Spleen (tissue), 11 donors: ENCODE measurements around the gene C5orf15. TPM values are rescaled to one million over a fixed set of nuclear protein-coding genes. Genes with fewer than 3 reads are reported as not detected.

Experiments
- DNase-seq: peaks from one replicate; pipeline ENCODE4 v3.0.0-alpha.2; 2020
- H3K27ac ChIP-seq, 8 donors: fragments of 200-600 bp; sonication (generic) in 7 of 8; 1 replicate in 4 of 8; 2 replicates in 4 of 8; pipeline versions ENCODE4 v1.5.0 to v1.8.0; 2016 to 2021; ENCODE audit warnings: inconsistent platforms in 4 of 8, mild to moderate bottlenecking in 4 of 8, moderate library complexity in 1 of 8
- H3K27me3 ChIP-seq, 7 donors: fragments of 200-600 bp; sonication (generic) in 6 of 7; replicated peaks in 1 of 7; 1 replicate in 4 of 7; 2 replicates in 3 of 7; pipeline versions ENCODE4 v1.5.0 to v1.8.0; 2016 to 2021; ENCODE audit warnings: inconsistent platforms in 3 of 7, mild to moderate bottlenecking in 1 of 7
- H3K36me3 ChIP-seq, 6 donors: fragments of 200-600 bp; sonication (generic) in 5 of 6; 1 replicate in 4 of 6; 2 replicates in 2 of 6; pipeline versions ENCODE4 v1.5.0 to v1.8.0; 2016 to 2021; ENCODE audit warnings: inconsistent platforms in 2 of 6
- H3K4me1 ChIP-seq, 6 donors: fragments of 200-600 bp; sonication (generic) in 5 of 6; 1 replicate in 3 of 6; 2 replicates in 3 of 6; pipeline versions ENCODE4 v1.5.0 to v1.8.0; 2016 to 2021; ENCODE audit warnings: inconsistent platforms in 3 of 6
- H3K4me3 ChIP-seq, 8 donors: fragments of 200-600 bp; sonication (generic) in 7 of 8; 1 replicate in 4 of 8; 2 replicates in 4 of 8; pipeline versions ENCODE4 v1.5.0 to v1.8.0; 2016 to 2021; ENCODE audit warnings: inconsistent platforms in 4 of 8, mild to moderate bottlenecking in 4 of 8, moderate library complexity in 2 of 8
- H3K9me3 ChIP-seq, 8 donors: fragments of 200-600 bp; sonication (generic) in 7 of 8; 1 replicate in 4 of 8; 2 replicates in 4 of 8; pipeline versions ENCODE4 v1.5.0 to v1.8.0; 2016 to 2021; ENCODE audit warnings: inconsistent platforms in 4 of 8
- POLR2A ChIP-seq, 3 donors: fragments of 450-650 bp; IDR thresholded peaks; one replicate each; pipeline ENCODE4 v1.5.1; 2017; ENCODE audit warnings: antibody characterized with exemption in 3 of 3, mild to moderate bottlenecking in 1 of 3
- POLR2AphosphoS5 ChIP-seq, 3 donors: sonication (generic); formaldehyde crosslinking; IDR thresholded peaks; one replicate each; pipeline ENCODE4 v1.5.1; 2017; ENCODE audit warnings: antibody characterized with exemption in 3 of 3
- WGBS, 5 donors: extraction: QIAGEN DNeasy Blood & Tissue Kit in 3 of 5; methylation state at CpG; one replicate each; pipeline versions ENCODE4 v1.1.5 to v1.1.7; 2013 to 2018; 5-methylcytosine and 5-hydroxymethylcytosine counted together
- intact Hi-C: fragments of 100-400 bp; cut with DNase I; formaldehyde crosslinking; loops from one replicate; pipeline ENCODE4 v1.15.0; 2023; ENCODE audit warnings: low total_unique reads
- polyA plus RNA-seq, 3 donors: library from polyadenylated mRNA; stranded (reverse); fragments of 200-250 nt; gene quantifications; one replicate each; pipeline ENCODE4 v1.2.1, GENCODE V29; 2013
- total RNA-seq, 7 donors: library from RNA; depleted of rRNA in 3 of 7; stranded (reverse); fragments of >200 nt in 3 of 7; fragmentation: NEBNext Ultra II Directional in 4 of 7; extraction: Animal tissue kit (Norgen Biotek cat#: 25700) in 4 of 7; gene quantifications; one replicate each; pipeline versions ENCODE4 v1.1.0 to v1.2.1, GENCODE V29; 2016 to 2021
- TF ChIP-seq, protein P1 (sequence below), 11 experiments: fragments of 200-600 bp in 7 of 11; fragments of 450-650 bp in 4 of 11; sonication (generic) in 4 of 11; IDR thresholded peaks in 8 of 11; conservative IDR thresholded peaks in 3 of 11; 1 replicate in 7 of 11; 2 replicates in 4 of 11; pipeline versions ENCODE4 v1.4.0 to v1.8.0; 2016 to 2021; ENCODE audit warnings: antibody characterized with exemption in 11 of 11, inconsistent platforms in 4 of 11, mild to moderate bottlenecking in 1 of 11
- donor health status: healthy with polysubstance abuse.
- donor health status: DM: no; HTN: no; CAD: no; lungs with moderate emphysema.
- donor health status: DM: no; HTN: no; CAD: no.
- donor health status: Bipolar disorder and iron deficiency.
- donor health status: healthy.
- donor health status: DM: no; HTN: no; CAD: no.
- donor health status: DM: yes; HTN: yes; CAD: no.

C5orf15 gene
- total and polyA plus RNA-seq, 10 donors = 25.4 to 49.6 (median 28.5) TPM

DNA sequence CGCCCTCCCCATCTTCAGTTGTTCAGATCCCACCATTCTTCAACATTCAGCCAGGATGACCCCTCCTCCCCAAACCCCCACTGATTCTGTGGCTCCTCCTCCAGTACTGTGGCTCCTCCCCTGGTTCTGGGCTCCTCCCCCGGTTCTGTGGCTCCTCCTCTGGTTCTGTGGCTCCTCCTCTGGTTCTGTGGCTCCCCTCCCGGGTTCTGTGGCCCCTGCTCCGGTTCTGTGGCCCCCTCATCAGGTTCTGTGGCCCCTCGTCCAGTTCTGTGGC is 32.8 kb downstream of the C5orf15 start:
- intact Hi-C loops = no loop called here
- Histone ChIP-seq H3K36me3 (no peaks in the 10 kb centered on the region), H3K27me3 (no peaks in the 10 kb centered on the region), H3K9me3 (no peaks in the 10 kb centered on the region), H3K4me1 (peaks cover 4 to 69% (median 46%) of the 10 kb centered on the region in 6 donors), H3K27ac (peak overlapping the region in 4 of 8 donors; percentile 73 to 88 (median 74)), H3K4me3 (peak overlapping the region in 1 of 8 donors; percentile 36)
- TF ChIP-seq POLR2A (IDR thresholded peaks at IDR 0.05) = no peak
- TF ChIP-seq POLR2AphosphoS5 (IDR thresholded peaks at IDR 0.05) = no peak
- peak; percentile 73 for DNase-seq
- WGBS, 5 donors = 78 to 89% (median 82%) methylated on average over 5 of the region's 5 CpGs

DNA sequence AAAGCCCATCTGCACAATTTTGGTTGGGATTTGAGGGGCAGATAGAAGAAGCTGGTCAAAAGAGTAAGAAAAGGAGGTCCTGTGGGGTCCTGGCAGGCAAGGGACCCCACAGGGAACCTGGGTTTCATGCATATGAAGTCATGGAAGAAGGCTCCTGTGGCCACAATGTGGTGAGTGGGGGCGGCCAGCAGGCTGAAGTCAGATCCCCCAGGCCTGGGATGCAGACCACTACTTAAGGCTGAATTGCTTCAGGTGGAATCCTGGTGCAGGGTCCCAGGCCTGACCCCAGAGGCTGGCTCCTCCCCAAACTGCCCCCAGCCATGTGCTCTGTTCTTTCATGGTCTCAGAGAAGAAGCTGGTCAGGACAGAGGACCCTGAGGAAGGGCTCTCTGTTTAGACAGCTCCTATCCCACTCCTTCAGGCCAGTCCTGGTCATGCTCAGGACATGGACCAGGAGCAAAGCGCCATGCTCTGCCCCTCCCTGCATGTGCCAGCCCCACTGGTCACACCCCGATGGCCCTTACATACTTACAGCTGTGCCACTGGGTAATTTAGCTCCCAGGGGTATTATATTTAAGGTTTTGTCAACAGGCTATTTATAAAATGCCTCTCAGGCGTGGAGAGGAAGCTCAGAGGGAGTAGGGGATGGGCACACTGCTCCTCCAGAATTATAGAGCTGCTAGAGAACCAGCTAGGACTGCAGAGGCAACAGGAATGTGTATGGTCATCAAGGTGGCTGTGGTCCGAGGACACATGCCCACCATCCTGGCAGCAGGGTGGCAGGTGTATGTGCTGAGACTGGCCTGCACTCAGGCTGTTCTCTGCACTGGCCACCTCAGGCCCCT is 33.4 kb downstream of the C5orf15 start:
- no peaks in the 10 kb centered on the region for H3K9me3 ChIP-seq
- 51 to 72% (median 58%) methylated on average over 5 of the region's 5 CpGs for WGBS, 5 donors
- H3K4me1 ChIP-seq = peaks cover 4 to 75% (median 51%) of the 10 kb centered on the region in 6 donors

DNA sequence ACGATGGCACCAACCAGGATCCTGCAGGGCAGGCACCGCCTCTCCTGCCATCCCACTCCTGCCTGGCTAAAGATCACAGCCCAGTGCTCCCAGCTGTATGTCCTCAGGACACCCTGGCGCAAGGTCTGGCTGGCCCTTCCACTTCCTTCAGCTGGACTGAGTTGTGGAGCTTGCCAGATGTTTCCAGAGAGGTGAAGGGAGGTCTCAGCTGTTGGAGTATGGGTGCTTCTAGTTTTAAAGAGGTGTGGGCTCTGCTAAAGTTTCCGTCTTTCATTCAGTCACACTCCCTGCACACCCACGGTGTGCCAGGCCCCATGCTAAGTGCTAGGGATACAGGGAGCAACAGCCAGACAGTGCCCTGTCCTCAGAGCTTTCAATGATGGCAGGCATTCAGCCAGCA is 34.1 kb downstream of the C5orf15 start:
- 40 to 81% (median 63%) methylated on average over 4 to 5 of the region's 5 CpGs for WGBS, 5 donors
- Histone ChIP-seq H3K4me1 (peaks cover 8 to 82% (median 58%) of the 10 kb centered on the region in 6 donors), H3K27me3 (no peaks in the 10 kb centered on the region), H3K9me3 (no peaks in the 10 kb centered on the region), H3K36me3 (no peaks in the 10 kb centered on the region), H3K27ac (peak overlapping the region in 5 of 8 donors; percentile 19 to 88 (median 74)), H3K4me3 (no peak overlapping the region)
- no peak for TF ChIP-seq POLR2A (IDR thresholded peaks at IDR 0.05)
- TF ChIP-seq POLR2AphosphoS5 (IDR thresholded peaks at IDR 0.05) = no peak
- TF ChIP-seq, protein P1, sequence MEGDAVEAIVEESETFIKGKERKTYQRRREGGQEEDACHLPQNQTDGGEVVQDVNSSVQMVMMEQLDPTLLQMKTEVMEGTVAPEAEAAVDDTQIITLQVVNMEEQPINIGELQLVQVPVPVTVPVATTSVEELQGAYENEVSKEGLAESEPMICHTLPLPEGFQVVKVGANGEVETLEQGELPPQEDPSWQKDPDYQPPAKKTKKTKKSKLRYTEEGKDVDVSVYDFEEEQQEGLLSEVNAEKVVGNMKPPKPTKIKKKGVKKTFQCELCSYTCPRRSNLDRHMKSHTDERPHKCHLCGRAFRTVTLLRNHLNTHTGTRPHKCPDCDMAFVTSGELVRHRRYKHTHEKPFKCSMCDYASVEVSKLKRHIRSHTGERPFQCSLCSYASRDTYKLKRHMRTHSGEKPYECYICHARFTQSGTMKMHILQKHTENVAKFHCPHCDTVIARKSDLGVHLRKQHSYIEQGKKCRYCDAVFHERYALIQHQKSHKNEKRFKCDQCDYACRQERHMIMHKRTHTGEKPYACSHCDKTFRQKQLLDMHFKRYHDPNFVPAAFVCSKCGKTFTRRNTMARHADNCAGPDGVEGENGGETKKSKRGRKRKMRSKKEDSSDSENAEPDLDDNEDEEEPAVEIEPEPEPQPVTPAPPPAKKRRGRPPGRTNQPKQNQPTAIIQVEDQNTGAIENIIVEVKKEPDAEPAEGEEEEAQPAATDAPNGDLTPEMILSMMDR (IDR thresholded peaks at IDR 0.05 in 8 of 11, conservative IDR thresholded peaks at IDR 0.05 in 3 of 11) = no peak
- no peak for DNase-seq
- intact Hi-C loops = no loop called here

More for the DNA sequence above, 33.4 kb downstream of the C5orf15 start:
- peak; percentile 87 for DNase-seq
- Histone ChIP-seq H3K27me3 (no peaks in the 10 kb centered on the region), H3K27ac (peak overlapping the region in 5 of 8 donors; percentile 19 to 88 (median 74)), H3K4me3 (peak overlapping the region in 1 of 8 donors; percentile 36), H3K36me3 (no peaks in the 10 kb centered on the region)
- TF ChIP-seq POLR2A (IDR thresholded peaks at IDR 0.05) (no peak), POLR2AphosphoS5 (IDR thresholded peaks at IDR 0.05) (peak in 2 of 3 donors; percentile 50 to 51)
- TF ChIP-seq, protein P1 (IDR thresholded peaks at IDR 0.05 in 8 of 11, conservative IDR thresholded peaks at IDR 0.05 in 3 of 11) = no peak
- intact Hi-C loops = no loop called here

DNA sequence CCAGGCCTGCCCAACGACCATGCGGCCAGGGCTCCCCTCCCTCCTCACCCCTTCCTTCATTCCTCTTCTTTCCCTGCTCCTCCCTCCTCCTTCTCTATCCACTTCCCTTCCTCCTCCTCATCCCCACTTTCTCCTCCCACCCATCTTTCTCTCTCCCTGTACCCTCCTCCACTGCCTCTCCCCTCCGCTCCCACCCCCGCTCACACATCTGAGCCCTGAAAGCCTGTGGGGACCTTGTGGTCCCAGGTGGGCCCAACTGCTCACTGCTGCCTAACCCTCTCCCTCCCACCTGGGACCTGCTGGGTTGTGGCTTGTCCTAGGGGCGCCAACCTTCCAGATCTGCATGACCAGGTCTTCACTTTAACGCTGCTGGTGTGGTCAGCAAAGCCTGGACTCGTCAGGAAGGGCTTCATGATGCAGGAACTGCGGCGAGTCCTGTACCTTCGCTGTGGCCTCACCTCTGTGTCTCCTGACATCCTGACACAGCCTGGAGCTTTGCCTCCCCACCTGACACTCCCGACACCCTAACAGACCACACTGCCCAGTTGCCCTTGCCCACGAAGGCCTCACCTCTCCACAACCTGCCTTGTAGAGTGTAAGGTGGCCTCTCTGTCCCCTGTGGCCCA is 34.6 kb downstream of the C5orf15 start:
- intact Hi-C loops = no loop called here
- Histone ChIP-seq H3K27ac (peak overlapping the region in 6 of 8 donors; percentile 17 to 88 (median 74)), H3K9me3 (no peaks in the 10 kb centered on the region), H3K4me3 (no peak overlapping the region), H3K27me3 (no peaks in the 10 kb centered on the region), H3K36me3 (no peaks in the 10 kb centered on the region), H3K4me1 (peaks cover 8 to 82% (median 62%) of the 10 kb centered on the region in 6 donors)
- no peak for DNase-seq
- TF ChIP-seq POLR2A (IDR thresholded peaks at IDR 0.05) (no peak), POLR2AphosphoS5 (IDR thresholded peaks at IDR 0.05) (no peak)
- TF ChIP-seq, protein P1 (IDR thresholded peaks at IDR 0.05 in 8 of 11, conservative IDR thresholded peaks at IDR 0.05 in 3 of 11) = no peak
- WGBS, 5 donors = 54 to 79% (median 75%) methylated on average over 8 to 12 of the region's 12 CpGs
